Endothelial cell of umbilical vein (primary cell): ENCODE data around the gene ZNF79. TPM values are rescaled to one million over a fixed set of nuclear protein-coding genes. Genes with fewer than 3 reads are reported as not detected.

Source experiments
- BruUV-seq: library from RNA; stranded (reverse); fragments of 400-500 nt; replicated peaks from 2 replicates; lab custom pipeline; 2021; lab: Mats Ljungman, UMichigan
- CTCF ChIA-PET: fragments of 300-600, 350-600 bp; sonication (Branson Sonifier 250); formaldehyde crosslinking; loops from one replicate; lab custom pipeline; 2021; ENCODE audit warnings: antibody characterized with exemption, inconsistent platforms; lab: Charles Lee
- POLR2A ChIA-PET: fragments of 300-600, 350-600 bp; sonication (Branson Sonifier 250); formaldehyde crosslinking; loops from one replicate; lab custom pipeline; 2021; ENCODE audit warnings: antibody characterized with exemption, inconsistent platforms; lab: Charles Lee
- DNase-seq: peaks from one replicate; pipeline ENCODE4 v3.0.0-alpha.2; 2011; ENCODE audit warnings: low read depth, low spot score
- FAIRE-seq: peaks from 2 replicates; lab custom pipeline; 2011; peaks lifted over from hg19 to GRCh38; lab: Jason Lieb, UNC
- H2AFZ ChIP-seq: 2 replicates; pipeline ENCODE4 v1.6.0; 2012; ENCODE audit warnings: low read depth, low read length, control low read depth, inconsistent platforms
- H3K27ac ChIP-seq: 2 replicates; pipeline ENCODE4 v1.5.1; 2011; ENCODE audit warnings: low read depth, mild to moderate bottlenecking, control low read depth, low read length, moderate library complexity; ENCODE audit not compliant: insufficient read depth
- H3K27me3 ChIP-seq, 2 experiments: 2 replicates each; pipeline versions ENCODE4 v1.6.0 to v1.6.1; 2011; ENCODE audit warnings: low read length in 2 of 2, mixed read lengths in 1 of 2; ENCODE audit not compliant: control insufficient read depth in 2 of 2, insufficient read depth in 2 of 2
- H3K36me3 ChIP-seq, 2 experiments: 2 replicates in 1 of 2; 3 replicates in 1 of 2; pipeline ENCODE4 v1.5.1; 2011; ENCODE audit warnings: low read length in 2 of 2, mild to moderate bottlenecking in 1 of 2, moderate library complexity in 1 of 2; ENCODE audit not compliant: control insufficient read depth in 2 of 2, insufficient read depth in 2 of 2; ENCODE audit errors: extremely low read depth in 1 of 2
- H3K4me1 ChIP-seq: 3 replicates; pipeline ENCODE4 v1.5.1; 2011; ENCODE audit warnings: mild to moderate bottlenecking, low read length; ENCODE audit not compliant: control insufficient read depth, insufficient read depth; ENCODE audit errors: extremely low read depth
- H3K4me2 ChIP-seq: 2 replicates; pipeline ENCODE4 v1.6.1; 2011; ENCODE audit warnings: low read length, control low read depth, mixed read lengths; ENCODE audit not compliant: insufficient read depth
- H3K4me3 ChIP-seq, 3 experiments: fragments of 200-600 bp in 1 of 3; sonication (generic), shearing (Covaris generic) in 1 of 3; replicated peaks in 1 of 3; 2 replicates each; pipeline ENCODE4 v1.5.1; 2011 to 2016; ENCODE audit warnings: control low read depth in 3 of 3, low read length in 3 of 3, mild to moderate bottlenecking in 2 of 3, inconsistent platforms in 1 of 3, low read depth in 1 of 3, moderate library complexity in 1 of 3; ENCODE audit not compliant: insufficient read depth in 1 of 3
- H3K79me2 ChIP-seq: 2 replicates; pipeline ENCODE4 v1.6.0; 2012; ENCODE audit warnings: low read length, inconsistent platforms; ENCODE audit not compliant: control insufficient read depth, insufficient read depth
- H3K9ac ChIP-seq: replicated peaks from 2 replicates; pipeline ENCODE3; 2011; ENCODE audit warnings: low read length, control low read depth; ENCODE audit not compliant: insufficient read depth; ENCODE audit errors: extremely low read depth
- H3K9me1 ChIP-seq: replicated peaks from 3 replicates; pipeline ENCODE4 v1.6.0; 2011; ENCODE audit warnings: mild to moderate bottlenecking, low read length; ENCODE audit not compliant: control insufficient read depth, insufficient read depth; ENCODE audit errors: extremely low read depth
- H3K9me3 ChIP-seq: replicated peaks from 2 replicates; pipeline ENCODE4 v1.5.1; 2012; ENCODE audit warnings: low read length, inconsistent platforms; ENCODE audit not compliant: control insufficient read depth, insufficient read depth
- H4K20me1 ChIP-seq: replicated peaks from 2 replicates; pipeline ENCODE3; 2011; ENCODE audit warnings: mild to moderate bottlenecking, low read length; ENCODE audit not compliant: control insufficient read depth, insufficient read depth; ENCODE audit errors: extremely low read depth
- EZH2 ChIP-seq: IDR thresholded peaks from 2 replicates; pipeline ENCODE4 v1.6.1; 2012; ENCODE audit warnings: borderline replicate concordance, low read depth, mild to moderate bottlenecking, moderate library complexity, low read length, inconsistent platforms; ENCODE audit not compliant: severe bottlenecking
- FOS ChIP-seq: IDR thresholded peaks from 2 replicates; pipeline ENCODE4 v1.6.1; 2011; ENCODE audit warnings: mild to moderate bottlenecking, low read length, moderate library complexity, borderline replicate concordance; ENCODE audit not compliant: insufficient read depth
- GATA2 ChIP-seq: IDR thresholded peaks from 2 replicates; pipeline ENCODE4 v1.7.0; 2011; ENCODE audit warnings: low read depth, mild to moderate bottlenecking, moderate library complexity, mixed read lengths, low read length; ENCODE audit not compliant: insufficient read length, insufficient read depth
- JUN ChIP-seq: IDR thresholded peaks from 2 replicates; pipeline ENCODE4 v1.6.1; 2011; ENCODE audit warnings: borderline replicate concordance, low read depth; ENCODE audit not compliant: insufficient read length, insufficient read depth
- MYC ChIP-seq: IDR thresholded peaks from one replicate; pipeline ENCODE4 v1.6.1; 2011; ENCODE audit warnings: mild to moderate bottlenecking, low read depth, low read length
- POLR2A ChIP-seq: IDR thresholded peaks from 2 replicates; pipeline ENCODE4 v1.6.1; 2012; ENCODE audit warnings: low read depth, mild to moderate bottlenecking, control low read depth, low read length
- POLR2AphosphoS5 ChIP-seq: IDR thresholded peaks from 2 replicates; pipeline ENCODE4 v1.6.1; 2012; ENCODE audit warnings: low read depth, mild to moderate bottlenecking, control low read depth, low read length, moderate library complexity; ENCODE audit not compliant: insufficient read depth
- dilution Hi-C: fragments of 300-500 bp; cut with MboI; formaldehyde crosslinking; loops from one replicate; pipeline ENCODE4 v1.15.0; 2019; ENCODE audit warnings: low sequenced_read_pairs; ENCODE audit not compliant: extremely low pct_ligation_motif_present
- intact Hi-C: fragments of 100-400 bp; cut with micrococcal nuclease; formaldehyde crosslinking; loops from one replicate; pipeline ENCODE4 v1.10.0; 2022
- polyA plus RNA-seq, 4 experiments: library from polyadenylated mRNA; depleted of rRNA in 3 of 4; stranded (reverse) in 3 of 4; unstranded in 1 of 4; fragments of >200 nt; gene quantifications; 2 replicates each; pipeline versions ENCODE4 v1.2.1 to v1.2.3, GENCODE V29; 2011 to 2012; ENCODE audit warnings: missing spikeins in 1 of 4
- total RNA-seq: library from RNA; stranded (reverse); gene quantifications from 2 replicates; pipeline ENCODE4 v1.2.3, GENCODE V29; 2021
- TF ChIP-seq, protein P1 (sequence below): IDR thresholded peaks from 2 replicates; pipeline ENCODE4 v1.6.1; 2011; ENCODE audit not compliant: insufficient read depth, insufficient read length
- TF ChIP-seq, protein P2 (sequence below), 2 donors: IDR thresholded peaks; 1 replicate in 1 of 2; 2 replicates in 1 of 2; pipeline ENCODE4 v1.5.1; 2011; ENCODE audit warnings: low read length in 2 of 2, mild to moderate bottlenecking in 2 of 2, moderate library complexity in 2 of 2, control low read depth in 1 of 2, inconsistent platforms in 1 of 2, low read depth in 1 of 2; ENCODE audit not compliant: insufficient read depth in 1 of 2; ENCODE audit errors: extremely low read depth in 1 of 2

Gene ZNF79
- total and polyA plus RNA-seq, 2 donors (not counting 3 experiments of a cell fraction or from before 2014, with no cell fraction given): 6.3 to 10.6 TPM

DNA sequence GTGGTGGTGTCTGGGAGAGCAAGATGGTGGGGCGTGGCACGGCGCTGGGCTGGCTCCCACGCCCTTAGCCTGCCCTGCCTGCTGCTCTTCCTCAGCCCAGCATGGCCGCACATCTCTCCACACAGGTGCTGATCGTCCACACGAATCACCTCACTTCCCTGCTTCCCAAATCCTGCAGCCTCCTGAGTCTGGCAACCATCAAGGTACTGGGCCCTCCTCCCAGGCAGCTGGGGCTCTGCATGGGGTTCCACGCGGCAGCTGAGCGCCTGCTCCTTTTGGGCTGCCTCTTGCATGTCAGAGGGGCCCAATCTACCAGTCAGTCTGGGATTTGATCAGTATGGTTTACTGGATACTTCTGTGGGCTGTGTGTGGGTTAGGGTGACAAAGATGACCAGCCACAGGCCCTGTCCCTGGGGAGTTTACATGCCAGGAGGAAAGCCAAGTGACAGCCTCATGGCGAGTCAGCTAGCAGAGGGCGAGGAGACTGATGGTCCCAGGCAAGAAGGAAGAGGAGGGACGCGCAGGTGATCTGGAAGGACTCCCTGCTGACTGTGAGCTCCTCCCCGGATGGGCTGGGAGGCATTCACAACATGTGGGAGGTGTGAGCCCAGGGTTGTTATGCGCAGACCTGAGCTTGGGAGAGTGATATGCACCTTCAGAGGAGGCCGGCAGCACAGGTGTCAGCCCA lies 33.2 kb downstream of the ZNF79 start:
- intact Hi-C loops: no loop called here
- no peak for FAIRE-seq
- dilution Hi-C loops: no loop called here
- peaks cover 0 to 22% of the 10 kb centered on the region in 2 experiments for H3K36me3 ChIP-seq
- no peak overlapping the region for H3K4me2 ChIP-seq
- peaks cover 2% of the 10 kb centered on the region for H3K4me1 ChIP-seq
- no peak overlapping the region for H3K4me3 ChIP-seq
- POLR2A ChIA-PET: interaction anchor here (0.7 kb wide), 1 partner anchor 310 kb away, joined by 3 read pairs; no protein-coding TSS in a partner anchor
- CTCF ChIA-PET: no interaction called here
- no peak overlapping the region for H2AFZ ChIP-seq
- H3K9me1 ChIP-seq: no peaks in the 10 kb centered on the region
- no peaks in the 10 kb centered on the region for H3K9me3 ChIP-seq
- H3K27me3 ChIP-seq: no peaks in the 10 kb centered on the region
- no peak overlapping the region for H3K27ac ChIP-seq
- H4K20me1 ChIP-seq: no peaks in the 10 kb centered on the region
- no peak for DNase-seq
- no peak overlapping the region for H3K9ac ChIP-seq
- BruUV-seq: no TSS peak
- TF ChIP-seq POLR2AphosphoS5 (no peak), EZH2 (no peak), POLR2A (no peak), MYC (no peak), GATA2 (no peak), FOS (no peak), JUN (no peak)
- TF ChIP-seq, protein P1, sequence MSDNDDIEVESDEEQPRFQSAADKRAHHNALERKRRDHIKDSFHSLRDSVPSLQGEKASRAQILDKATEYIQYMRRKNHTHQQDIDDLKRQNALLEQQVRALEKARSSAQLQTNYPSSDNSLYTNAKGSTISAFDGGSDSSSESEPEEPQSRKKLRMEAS: no peak
- TF ChIP-seq, protein P2, sequence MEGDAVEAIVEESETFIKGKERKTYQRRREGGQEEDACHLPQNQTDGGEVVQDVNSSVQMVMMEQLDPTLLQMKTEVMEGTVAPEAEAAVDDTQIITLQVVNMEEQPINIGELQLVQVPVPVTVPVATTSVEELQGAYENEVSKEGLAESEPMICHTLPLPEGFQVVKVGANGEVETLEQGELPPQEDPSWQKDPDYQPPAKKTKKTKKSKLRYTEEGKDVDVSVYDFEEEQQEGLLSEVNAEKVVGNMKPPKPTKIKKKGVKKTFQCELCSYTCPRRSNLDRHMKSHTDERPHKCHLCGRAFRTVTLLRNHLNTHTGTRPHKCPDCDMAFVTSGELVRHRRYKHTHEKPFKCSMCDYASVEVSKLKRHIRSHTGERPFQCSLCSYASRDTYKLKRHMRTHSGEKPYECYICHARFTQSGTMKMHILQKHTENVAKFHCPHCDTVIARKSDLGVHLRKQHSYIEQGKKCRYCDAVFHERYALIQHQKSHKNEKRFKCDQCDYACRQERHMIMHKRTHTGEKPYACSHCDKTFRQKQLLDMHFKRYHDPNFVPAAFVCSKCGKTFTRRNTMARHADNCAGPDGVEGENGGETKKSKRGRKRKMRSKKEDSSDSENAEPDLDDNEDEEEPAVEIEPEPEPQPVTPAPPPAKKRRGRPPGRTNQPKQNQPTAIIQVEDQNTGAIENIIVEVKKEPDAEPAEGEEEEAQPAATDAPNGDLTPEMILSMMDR (IDR thresholded peaks at IDR 0.05; ENCODE audit: extremely low read depth in 1 of 2, insufficient read depth in 1 of 2, low read depth in 1 of 2, low read length in 2 of 2): no peak
- H3K79me2 ChIP-seq: no peaks in the 10 kb centered on the region
